Left lobe of liver (tissue), 2 donors: Measurements from ENCODE around the gene USP32. TPM values are rescaled to one million over a fixed set of nuclear protein-coding genes. Genes with fewer than 3 reads are reported as not detected.

Source experiments
- ATAC-seq: fragments of 200-7000 bp; cut with Tn5 transposase; one replicate; pipeline ENCODE4 v1.9.1; 2020; ENCODE audit warnings: mild to moderate bottlenecking, moderate library complexity
- DNase-seq: peaks from one replicate; pipeline ENCODE4 v3.0.0-alpha.2; 2020; ENCODE audit warnings: low spot score
- total RNA-seq: library from RNA; stranded (reverse); gene quantifications from one replicate; pipeline ENCODE4 v1.2.1, GENCODE V29; 2021
- donor health status: DM: no; HTN: no; CAD: no; lungs with moderate emphysema.
- donor health status: DM: no; HTN: yes; CAD: no.

USP32 gene
- total RNA-seq, 1 donor from 2014 or later: 25.9 TPM

GRCh38 chr17:60304502-60304901 lies 87.4 kb downstream of the USP32 start:
- ATAC-seq: no peak

GRCh38 chr17:60303406-60304099 lies 88.4 kb downstream of the USP32 start:
- DNase-seq: no peak
- no peak for ATAC-seq

More at GRCh38 chr17:60304502-60304901, 87.4 kb downstream of the USP32 start:
- no peak for DNase-seq

- no peak for ATAC-seq
- DNase-seq: no peak
These were observed 90.3 kb downstream of the USP32 start for GRCh38 chr17:60301649-60302048.

- ATAC-seq (no peak), DNase-seq (no peak)
These were observed 91.0 kb downstream of the USP32 start for GRCh38 chr17:60300949-60301348.

- ATAC-seq (no peak), DNase-seq (no peak)
These were observed 91.9 kb downstream of the USP32 start for GRCh38 chr17:60300011-60300410.

- DNase-seq: no peak
- no peak for ATAC-seq
These were observed 94.1 kb downstream of the USP32 start for GRCh38 chr17:60297760-60298401.

GRCh38 chr17:60296177-60296576 lies 95.8 kb downstream of the USP32 start:
- DNase-seq (no peak), ATAC-seq (no peak)

GRCh38 chr17:60293580-60294335 lies 98.2 kb downstream of the USP32 start:
- ATAC-seq: no peak

GRCh38 chr17:60292697-60293096 lies 99.2 kb downstream of the USP32 start:
- no peak for ATAC-seq
- DNase-seq: no peak

More at GRCh38 chr17:60293580-60294335, 98.2 kb downstream of the USP32 start:
- no peak for DNase-seq

GRCh38 chr17:60284709-60285108 lies 107.2 kb downstream of the USP32 start:
- ATAC-seq: no peak

GRCh38 chr17:60283816-60284215 lies 108.1 kb downstream of the USP32 start:
- ATAC-seq (no peak), DNase-seq (no peak)

More at GRCh38 chr17:60284709-60285108, 107.2 kb downstream of the USP32 start:
- DNase-seq: no peak

- ATAC-seq (no peak), DNase-seq (no peak)
These were observed 111.3 kb downstream of the USP32 start for GRCh38 chr17:60280673-60281072.

- ATAC-seq: no peak
- DNase-seq: no peak
These were observed 113.7 kb downstream of the USP32 start for GRCh38 chr17:60278237-60278636.

GRCh38 chr17:60277258-60277657 lies 114.7 kb downstream of the USP32 start:
- ATAC-seq (no peak), DNase-seq (no peak)

GRCh38 chr17:60269417-60269816 lies 122.5 kb downstream of the USP32 start:
- DNase-seq: no peak

GRCh38 chr17:60260540-60260939 lies 131.4 kb downstream of the USP32 start:
- DNase-seq (no peak), ATAC-seq (no peak)

More at GRCh38 chr17:60269417-60269816, 122.5 kb downstream of the USP32 start:
- ATAC-seq: no peak

- ATAC-seq: no peak
- no peak for DNase-seq
These were observed 133.6 kb downstream of the USP32 start for GRCh38 chr17:60258313-60258712.

- DNase-seq (no peak), ATAC-seq (no peak)
These were observed 135.8 kb downstream of the USP32 start for GRCh38 chr17:60256174-60256573.

- ATAC-seq (no peak), DNase-seq (no peak)
These were observed 138.9 kb downstream of the USP32 start for GRCh38 chr17:60253048-60253447.

GRCh38 chr17:60252459-60252858 lies 139.5 kb downstream of the USP32 start:
- ATAC-seq (no peak), DNase-seq (no peak)

- ATAC-seq (no peak), DNase-seq (no peak)
These were observed 142.6 kb downstream of the USP32 start for GRCh38 chr17:60249290-60249826.
